ENCODE measurements around the gene TPRN.

The TPRN gene

DNA sequence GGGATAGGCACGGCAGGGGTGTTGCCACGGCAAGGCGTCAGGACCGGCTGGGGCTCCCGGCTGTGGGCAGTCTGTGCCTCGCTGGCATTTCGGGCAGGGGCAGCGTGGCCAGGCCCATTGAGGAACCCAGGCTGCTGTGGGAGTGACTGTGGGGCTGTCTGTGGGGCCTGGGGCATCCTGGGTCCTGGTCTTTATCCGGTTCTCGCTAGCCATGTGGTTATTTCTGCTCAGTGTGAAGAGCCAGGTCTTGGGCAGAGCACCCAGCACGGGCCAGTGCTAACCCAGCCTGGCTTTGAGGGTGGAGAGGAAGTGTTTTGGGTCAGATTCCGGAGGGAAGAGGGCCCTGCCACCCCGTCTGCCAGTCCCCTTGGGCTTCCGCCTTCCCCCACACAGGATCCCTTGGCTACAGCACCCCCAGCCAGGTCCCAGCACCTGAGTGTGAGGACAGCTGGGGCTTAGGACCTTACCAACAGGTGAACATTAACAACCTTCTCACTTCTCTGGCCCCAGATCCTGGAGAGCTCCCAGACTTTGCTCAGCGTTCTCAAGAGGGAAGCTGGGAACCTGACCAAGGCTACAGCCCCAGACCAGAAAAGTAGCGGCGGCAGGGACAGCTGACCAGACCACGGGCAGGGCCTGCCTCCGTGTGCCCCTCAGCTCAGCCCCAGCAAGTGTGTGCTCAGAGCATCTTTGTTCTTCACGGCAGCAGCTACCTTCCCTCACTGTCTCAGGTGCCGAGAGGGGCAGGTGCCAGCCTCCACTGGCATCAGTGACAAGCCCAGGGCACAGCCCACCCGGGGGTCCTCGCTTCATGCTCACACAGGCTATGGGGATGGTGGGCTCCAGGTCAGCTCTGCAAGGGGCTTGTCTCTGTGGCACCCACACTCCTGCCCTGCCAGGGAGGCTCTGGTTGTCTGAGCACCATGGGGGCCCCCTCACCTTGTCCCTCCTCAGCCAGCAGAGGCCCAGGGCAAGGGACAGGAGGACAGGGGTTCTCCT, 10.9 kb downstream of the TPRN start:
- no peak for DNase-seq (ENCODE audit: low read depth in 1 of 2, low spot score in 1 of 2)

DNA sequence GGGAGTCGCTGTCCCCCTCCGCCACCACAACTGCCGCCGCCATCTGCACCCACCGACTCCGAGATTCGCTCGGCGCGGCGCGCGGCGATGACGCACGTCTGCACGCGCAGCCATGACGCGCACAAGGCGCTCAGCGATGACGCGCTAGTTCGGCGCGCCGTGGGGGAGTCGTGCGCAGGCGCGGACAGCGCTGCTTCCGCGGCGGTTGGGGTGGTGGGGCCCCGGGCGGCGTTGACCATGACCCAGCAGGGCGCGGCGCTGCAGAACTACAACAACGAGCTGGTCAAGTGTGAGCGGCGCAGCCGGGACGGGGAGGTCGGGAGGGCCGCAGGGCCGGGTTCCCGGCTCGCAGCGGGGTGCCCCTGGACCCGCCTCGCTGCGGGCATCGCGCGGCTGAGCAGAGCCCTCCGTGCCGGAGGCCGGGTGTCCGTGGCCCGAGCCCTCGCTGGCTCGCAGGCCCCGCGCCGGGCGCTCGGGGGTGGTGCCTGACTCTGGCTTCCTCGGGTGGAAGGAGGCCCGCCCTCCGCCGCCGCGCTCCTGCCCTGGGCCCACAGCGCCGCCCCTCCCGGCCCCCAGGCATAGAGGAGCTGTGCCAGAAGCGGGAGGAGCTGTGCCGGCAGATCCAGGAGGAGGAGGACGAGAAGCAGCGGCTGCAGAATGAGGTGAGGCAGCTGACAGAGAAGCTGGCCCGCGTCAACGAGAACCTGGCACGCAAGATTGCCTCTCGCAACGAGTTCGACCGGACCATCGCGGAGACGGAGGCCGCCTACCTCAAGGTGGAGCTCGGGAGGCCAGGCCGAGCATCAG, 11.8 kb downstream of the TPRN start, which contains the start of the genes ANAPC2 and SSNA1:
TSS of gene ANAPC2 (minus strand) at position 71 of the 807 bp plus-strand sequence. CDS start at position 43, 28 bp downstream.
TSS of gene SSNA1 (plus strand) at position 187 of the 807 bp plus-strand sequence. CDS start at position 238, 51 bp downstream.
- DNase-seq (ENCODE audit: low read depth in 1 of 2, low spot score in 1 of 2) = peak; percentile 86 to 93

DNA sequence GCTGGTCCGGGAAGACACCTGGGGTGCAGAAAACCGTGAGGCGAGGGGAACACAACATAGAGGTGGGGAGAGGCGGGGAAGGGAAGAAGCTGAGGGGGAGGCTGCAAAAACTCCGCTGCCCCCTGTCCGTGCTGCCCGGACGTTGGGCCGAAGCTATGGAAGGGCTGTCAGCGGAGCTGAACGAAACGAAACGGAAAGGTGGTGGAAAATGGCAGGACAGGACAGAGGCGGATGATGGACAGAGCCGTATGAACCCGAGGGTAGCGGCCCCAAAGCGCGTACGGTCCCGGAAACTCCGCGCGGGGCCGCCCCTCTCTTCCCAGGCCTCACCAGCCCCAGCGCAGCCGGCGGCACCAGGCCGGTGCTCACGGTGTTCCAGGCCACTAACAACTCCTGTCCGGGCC, 12.5 kb downstream of the TPRN start:
- DNase-seq (ENCODE audit: low read depth in 1 of 2, low spot score in 1 of 2) = no peak

DNA sequence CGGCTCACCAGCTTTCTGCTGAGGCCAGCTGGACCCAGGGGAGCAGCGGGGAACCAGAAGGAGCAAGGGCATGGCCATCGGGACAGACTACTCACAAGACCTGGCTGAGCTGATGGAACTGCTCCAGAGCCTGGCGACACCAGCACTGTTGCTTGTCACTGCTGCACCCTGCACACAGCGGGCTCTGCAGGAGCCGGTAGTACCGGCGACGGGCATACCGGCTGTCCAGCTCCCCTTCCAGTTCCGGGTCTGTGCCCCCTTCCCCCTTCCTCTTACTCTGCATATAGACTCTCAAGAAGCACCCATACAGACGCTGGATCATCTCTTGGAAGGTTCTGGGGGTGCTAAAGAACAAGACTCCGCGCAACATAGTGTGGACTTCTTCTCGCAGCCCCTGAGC, 13.2 kb downstream of the TPRN start:
- DNase-seq (ENCODE audit: low read depth in 1 of 2, low spot score in 1 of 2) = no peak

DNA sequence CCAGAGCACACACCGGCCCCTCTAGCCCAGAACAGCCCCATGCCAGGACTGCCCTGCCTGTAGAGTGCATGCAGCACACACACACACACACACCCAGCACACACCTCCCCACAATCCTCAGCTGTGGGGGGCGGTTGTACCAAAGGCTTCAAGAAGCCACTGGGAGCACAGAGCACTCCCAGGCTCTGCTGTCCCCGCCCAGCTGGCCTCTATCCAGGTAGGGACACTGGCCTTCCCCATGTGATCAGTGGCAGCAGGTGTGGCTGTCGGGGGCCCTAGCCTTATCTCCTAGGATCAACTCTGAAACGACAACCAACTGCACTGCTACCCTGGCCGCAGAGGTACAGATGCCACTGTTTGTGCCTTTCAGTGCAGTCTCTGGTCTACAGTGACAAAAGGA, 14.2 kb downstream of the TPRN start:
- DNase-seq (ENCODE audit: low read depth in 1 of 2, low spot score in 1 of 2) = no peak

DNA sequence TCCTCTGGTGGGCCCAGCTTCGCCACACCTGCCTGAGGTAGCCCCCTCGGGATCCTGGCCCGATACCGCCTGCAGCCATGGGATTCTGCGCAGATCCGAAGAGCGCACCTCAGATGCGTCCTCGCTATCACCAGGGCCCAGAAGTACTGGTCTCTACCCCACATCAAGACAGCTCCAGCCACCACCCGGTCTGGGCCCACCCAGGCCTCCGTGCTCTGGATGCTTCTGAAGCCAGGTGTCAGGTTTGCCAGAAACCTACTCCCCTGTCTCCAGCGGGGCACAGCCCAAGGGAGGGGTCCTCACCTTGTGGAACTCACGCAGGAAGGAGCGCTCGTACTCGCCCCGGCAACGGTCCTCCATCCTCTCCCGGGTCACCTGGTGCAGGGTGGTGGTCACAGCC, 14.6 kb downstream of the TPRN start:
- no peak for DNase-seq (ENCODE audit: low read depth in 1 of 2, low spot score in 1 of 2)

DNA sequence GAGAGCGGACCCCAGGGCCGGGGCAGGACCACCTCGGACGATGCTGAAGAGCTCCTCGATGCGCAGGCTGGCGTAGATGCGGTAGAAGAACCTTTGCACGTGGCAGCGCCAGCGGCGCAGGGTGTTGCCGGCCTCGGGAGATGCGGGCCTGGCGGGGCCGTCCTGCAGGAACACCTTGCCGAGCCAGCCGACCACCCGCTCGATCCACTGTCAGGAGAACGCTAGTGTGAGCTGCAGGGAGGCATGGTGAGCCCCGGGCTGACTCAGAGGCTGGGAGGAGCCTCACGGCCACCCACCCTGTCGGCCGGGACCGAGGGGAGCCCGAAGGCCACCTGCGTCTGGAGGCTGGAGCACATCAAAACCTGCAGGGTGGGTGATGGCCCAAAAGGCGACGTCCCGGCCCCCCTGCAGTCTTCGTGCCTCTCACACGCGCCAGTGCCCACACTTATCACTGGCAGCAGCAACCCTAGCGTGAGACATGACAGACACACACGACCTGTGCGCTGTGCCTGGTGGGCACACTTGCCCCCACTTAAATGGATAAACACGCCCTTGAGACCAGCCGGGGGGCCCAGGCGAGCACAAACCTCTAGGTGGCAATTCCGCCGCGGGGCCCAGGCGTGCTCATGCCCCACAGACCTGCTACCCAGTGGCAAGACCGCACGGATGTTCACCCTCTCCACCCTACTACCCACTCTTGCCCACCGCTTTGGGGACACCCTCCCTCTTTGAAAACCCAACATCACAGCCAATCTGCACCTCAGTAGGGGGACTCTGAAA, 15.5 kb downstream of the TPRN start:
- DNase-seq (ENCODE audit: low read depth in 1 of 2, low spot score in 1 of 2) = no peak

DNA sequence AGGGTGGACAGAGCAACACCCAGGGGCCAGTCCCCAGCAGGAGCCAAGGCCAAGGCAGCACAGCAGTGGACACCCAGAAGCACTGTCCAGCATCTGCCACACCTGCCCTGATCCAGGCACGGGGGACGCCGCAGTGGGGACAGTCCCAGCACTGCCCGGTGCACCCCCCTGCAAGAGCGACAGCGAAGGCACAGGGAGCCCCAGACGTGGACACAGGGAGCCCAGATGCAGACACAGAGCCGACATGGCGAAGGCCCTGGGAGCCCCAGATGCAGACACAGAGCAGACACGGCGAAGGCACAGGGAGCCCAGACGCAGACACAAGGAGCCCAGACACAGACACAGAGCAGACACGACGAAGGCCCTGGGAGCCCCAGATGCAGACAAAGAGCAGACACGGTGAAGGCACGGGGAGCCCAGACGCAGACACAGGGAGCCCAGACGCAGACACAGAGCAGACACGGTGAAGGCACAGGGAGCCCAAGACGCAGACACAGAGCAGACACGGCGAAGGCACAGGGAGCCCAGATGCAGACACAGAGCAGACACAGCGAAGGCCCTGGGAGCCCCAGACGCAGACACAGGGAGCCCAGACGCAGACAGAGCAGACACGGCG, 16.5 kb downstream of the TPRN start:
- DNase-seq (ENCODE audit: low read depth in 1 of 2, low spot score in 1 of 2) = no peak

DNA sequence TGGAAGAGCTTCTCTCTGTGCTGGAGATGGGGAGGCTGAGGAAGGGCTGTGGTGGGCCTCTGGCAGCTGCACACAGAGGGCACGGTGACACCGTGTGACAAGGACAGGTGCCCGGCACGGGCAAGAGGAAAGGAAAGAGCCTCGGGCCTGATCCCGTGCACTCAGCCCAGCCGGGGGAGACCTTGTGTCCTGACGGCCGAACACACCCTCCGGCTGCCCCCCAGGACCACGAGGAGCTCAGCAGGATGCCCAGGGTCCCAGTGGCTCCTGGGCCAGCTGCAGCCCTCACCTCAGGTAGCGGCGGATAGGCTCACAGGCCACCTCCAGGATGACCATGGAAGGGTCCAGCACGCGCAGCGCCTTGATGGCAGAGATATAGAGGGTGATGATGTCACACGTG, 17.7 kb downstream of the TPRN start:
- no peak for DNase-seq (ENCODE audit: low read depth in 1 of 2, low spot score in 1 of 2)

DNA sequence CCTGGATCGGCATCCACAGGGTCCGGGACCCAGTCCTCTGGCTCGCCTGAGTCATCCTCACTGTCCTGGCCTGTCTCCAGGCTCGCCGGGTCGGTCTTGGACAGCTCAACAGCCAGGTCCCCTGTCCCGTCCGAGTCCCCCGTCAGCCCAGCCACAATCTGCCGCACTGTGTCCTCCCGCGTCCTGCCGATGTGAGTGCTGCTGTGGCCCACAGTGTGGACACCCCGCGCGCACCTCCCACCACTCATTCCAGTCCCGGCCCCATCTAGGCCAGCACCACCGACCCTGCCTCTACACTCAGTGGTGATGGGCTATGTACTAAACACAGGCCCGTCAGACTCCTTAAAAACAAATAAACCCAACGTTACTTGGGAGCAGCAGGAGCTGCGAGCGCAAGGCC, 18.9 kb downstream of the TPRN start:
- no peak for DNase-seq (ENCODE audit: low read depth in 1 of 2, low spot score in 1 of 2)

DNA sequence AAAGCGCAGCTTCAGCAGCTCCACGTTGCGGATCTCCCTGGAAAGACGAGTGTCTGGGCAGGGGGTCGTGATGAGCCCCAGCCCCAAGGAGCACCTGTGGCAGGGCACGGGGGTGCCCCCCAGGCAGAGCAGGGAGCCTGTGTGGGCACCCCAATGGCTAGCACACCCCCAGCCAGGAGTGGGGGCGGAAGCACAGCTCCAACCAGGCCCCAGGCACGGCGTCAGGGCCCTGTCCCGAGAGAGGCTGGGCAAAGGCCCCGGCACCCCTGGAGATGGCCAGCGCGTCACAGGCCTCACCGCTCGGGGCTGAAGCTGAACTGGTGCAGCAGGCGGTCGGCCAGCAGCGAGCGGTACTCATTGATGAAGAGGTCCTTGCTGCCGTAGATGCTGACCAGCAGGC, 20.1 kb downstream of the TPRN start:
- no peak for DNase-seq (ENCODE audit: low read depth in 1 of 2, low spot score in 1 of 2)

DNA sequence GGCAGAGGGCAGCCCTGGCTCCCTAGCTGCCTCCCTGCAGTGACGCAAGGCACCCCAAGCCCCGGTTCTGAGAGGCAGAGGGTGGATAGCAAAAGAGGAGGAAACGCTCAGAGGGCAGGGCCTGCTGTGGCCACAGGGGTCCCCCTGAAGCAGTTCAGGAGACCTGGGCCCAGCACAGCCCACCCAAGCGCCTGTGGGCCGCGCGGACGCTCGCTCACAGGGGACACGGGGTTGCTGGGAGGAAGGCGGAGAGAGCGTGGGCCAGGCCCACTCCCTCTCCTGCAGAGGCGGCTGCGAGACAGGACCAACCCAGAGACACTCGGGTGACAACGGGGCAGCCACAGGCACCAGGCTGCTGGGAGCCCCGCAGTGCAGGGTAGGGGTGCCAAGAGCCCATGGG, 20.8 kb downstream of the TPRN start:
- DNase-seq (ENCODE audit: low read depth in 1 of 2, low spot score in 1 of 2) = no peak

DNA sequence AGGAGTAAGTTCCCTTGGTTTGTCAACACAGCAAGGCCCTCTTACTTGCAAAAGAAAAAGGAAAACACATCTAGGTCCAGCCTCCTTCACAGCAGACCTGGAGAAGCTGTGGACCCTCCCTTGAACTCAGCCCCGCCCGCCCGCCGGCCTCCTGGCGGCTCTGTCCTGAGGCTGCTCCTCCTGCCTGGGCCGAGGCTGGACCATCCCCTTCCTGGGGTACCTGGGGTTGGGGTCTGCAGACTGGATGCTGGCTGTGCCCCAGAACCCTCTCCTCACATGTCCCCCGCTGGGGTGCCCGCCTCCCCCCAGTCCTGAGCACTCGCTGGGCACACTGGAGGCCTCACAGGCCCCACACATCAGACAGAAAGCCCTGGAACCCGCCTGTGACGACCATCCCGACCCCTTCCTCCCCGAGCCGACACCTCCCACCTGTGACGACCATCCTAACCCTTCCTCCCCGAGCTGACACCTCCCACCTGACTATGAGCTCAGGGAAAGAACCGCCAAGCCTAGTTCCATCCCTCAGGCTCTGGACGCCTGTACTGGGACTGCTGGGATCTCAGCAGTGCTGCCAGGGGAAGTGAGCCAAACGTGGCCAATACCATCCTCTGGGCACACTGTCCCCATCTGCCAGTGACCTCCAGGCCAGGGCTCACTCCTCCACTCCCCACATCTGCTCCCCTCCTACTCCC, 21.5 kb downstream of the TPRN start:
- no peak for DNase-seq (ENCODE audit: low read depth in 1 of 2, low spot score in 1 of 2)

DNA sequence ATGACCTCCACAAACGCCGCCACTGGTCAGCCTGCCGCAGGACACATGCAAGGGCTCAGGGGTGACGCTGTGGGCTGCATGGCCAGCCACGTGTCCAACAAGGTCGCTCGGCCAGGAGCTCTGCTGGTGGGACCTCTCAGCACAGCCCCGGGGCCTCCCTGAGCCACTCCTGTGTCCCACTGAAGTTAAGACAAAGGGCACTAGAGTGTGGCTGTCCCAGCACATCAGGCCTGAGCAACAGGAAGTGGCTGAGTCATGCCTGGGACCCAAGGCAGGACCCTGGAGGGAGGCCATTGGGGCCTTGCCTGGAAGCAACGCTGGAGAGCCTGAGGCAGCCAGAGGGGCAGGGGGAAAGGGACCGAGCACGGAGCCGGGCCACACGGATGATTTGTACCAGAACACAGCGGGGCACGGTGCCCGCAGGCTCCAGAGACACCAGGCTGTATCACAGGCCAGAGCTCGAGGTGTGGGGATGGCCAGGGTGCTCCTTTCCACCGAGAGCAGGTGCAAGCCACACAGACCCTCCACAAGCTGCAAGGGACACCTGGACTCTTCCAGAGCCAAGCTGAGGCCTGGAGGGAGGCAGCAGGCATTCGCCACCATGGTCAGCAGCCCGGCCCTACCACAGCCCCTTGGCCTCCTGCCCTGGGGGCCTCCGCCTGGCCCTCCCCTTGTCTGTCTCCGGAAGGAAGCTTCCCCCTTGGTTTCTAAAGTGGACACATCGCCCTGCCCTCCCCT, 22.2 kb downstream of the TPRN start:
- no peak for DNase-seq (ENCODE audit: low read depth in 1 of 2, low spot score in 1 of 2)

DNA sequence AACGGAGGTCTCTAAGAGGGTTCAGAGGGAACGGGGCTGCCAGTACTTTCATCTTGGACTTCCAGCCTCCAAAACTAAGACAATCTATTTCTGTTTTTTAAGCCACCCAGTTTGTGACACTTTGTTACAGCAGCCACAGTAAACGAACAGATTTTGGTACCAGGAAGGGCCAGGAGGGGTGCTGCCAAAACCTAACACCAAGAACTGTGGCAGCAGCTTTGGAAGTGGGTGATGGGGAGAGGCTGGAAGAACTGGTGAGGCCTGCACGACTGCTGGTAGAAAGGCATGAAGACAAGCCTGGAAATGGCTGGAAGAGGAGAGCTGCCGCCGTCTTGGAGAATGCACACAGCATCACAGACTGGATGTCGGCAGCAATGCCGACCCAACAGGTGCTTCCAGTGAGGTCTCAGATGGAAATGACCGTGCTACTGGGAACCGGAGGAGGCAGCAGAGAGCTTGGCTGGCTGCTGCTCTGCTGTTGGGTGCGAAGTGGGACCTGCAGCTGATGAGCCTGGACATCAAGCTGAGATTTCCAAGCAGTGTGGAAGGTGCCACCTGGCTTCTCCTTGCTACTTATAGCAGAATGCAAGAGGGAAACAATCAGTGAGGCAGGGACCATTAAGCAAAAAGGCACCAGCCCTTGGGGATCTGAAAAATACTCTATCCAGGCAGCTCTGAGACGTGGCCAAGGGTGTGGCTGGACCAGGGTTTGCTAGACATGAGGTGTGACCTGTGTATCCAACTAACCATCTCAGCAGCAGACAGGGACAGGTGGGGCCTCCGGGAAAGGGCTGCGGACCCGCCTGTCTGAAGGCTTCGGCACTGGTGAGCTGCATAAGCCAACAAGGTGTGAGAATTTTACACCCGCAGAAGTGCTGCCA, 24.0 kb downstream of the TPRN start:
- DNase-seq (ENCODE audit: low read depth in 1 of 2, low spot score in 1 of 2) = no peak

DNA sequence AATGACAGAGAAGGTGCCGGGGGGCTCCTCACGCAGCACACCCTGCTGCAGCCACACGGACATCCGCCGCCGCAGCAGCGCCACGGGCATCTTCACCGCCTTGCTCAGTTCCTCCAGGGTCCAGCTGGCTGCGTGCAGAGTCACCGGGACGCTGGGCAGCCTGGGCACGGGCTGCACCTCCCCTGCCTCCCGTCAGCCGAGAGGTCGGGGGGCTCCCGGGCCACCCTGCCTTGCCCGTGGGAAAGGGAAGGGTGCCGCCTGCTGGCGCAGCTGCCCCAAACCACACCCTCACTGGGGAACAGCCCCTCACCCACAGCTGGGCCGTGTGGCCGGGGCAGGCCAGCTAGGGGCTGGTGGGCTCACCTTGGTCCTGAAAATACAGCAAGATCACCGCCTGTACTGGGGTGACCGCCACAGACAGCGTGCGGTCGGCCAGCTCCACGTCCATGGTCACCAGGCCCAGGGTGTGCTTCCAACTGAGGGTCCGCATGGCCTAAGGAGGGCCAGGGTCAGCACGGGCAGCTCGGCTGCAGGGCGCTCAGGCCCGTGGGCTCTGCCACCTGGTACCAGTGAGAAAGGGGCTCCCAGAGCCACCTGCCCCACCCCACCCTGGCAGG, 25.1 kb downstream of the TPRN start:
- DNase-seq (ENCODE audit: low read depth in 1 of 2, low spot score in 1 of 2) = no peak

DNA sequence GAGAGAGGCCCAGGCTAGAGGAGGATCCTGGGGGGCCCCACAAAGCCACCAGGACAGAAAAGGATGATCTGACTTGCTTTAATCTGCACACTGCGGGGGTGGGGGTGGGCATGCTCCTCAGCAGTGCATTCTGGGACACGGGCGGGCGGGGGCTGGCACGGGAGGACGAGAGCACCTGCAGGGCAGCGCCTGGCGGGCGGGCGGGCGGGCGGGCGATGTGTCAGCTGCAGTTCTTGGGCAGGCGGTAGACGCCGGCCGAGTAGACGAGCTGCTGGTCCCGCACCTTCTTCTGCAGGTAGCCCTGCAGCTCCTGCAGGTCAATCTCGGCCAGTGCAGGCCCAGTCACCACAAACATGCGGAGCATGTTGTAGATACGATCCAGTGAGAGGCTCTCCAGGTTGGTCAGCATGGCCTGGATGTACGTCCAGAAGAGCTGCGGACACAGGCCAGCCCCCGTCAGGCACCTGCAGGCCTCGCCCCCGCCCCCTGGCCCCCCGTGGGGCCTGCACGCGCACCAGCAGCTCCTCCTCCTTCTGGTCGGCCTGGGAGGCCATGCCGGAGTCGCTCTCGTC, 25.7 kb downstream of the TPRN start:
- no peak for DNase-seq (ENCODE audit: low read depth in 1 of 2, low spot score in 1 of 2)
